Muscle layer of duodenum (tissue), 2 donors: Measurements from ENCODE around the gene B4GAT1.

Source experiments
- H3K27ac ChIP-seq: one replicate; pipeline ENCODE4 v1.7.0; 2013; ENCODE audit warnings: mild to moderate bottlenecking, low read length
- H3K27me3 ChIP-seq: one replicate; pipeline ENCODE4 v1.7.0; 2013; ENCODE audit warnings: low read depth, mild to moderate bottlenecking, control low read depth, low read length
- H3K36me3 ChIP-seq, 2 donors: one replicate each; pipeline ENCODE4 v1.7.0; 2013; ENCODE audit warnings: low read length in 2 of 2, control low read depth in 1 of 2, mild to moderate bottlenecking in 1 of 2; ENCODE audit not compliant: insufficient read depth in 2 of 2, control insufficient read depth in 1 of 2
- H3K4me1 ChIP-seq, 2 donors: one replicate each; pipeline ENCODE4 v1.7.0; 2013; ENCODE audit warnings: low read length in 2 of 2, mild to moderate bottlenecking in 2 of 2, control low read depth in 1 of 2, moderate library complexity in 1 of 2; ENCODE audit not compliant: insufficient read depth in 2 of 2, control insufficient read depth in 1 of 2
- H3K4me3 ChIP-seq, 2 donors: one replicate each; pipeline ENCODE4 v1.7.0; 2013; ENCODE audit warnings: low read length in 2 of 2, low read depth in 1 of 2, mild to moderate bottlenecking in 1 of 2
- H3K9me3 ChIP-seq, 2 donors: one replicate each; pipeline ENCODE4 v1.7.0; 2013; ENCODE audit warnings: low read length in 2 of 2, control low read depth in 1 of 2, mild to moderate bottlenecking in 1 of 2; ENCODE audit not compliant: control insufficient read depth in 1 of 2
- donor health status: healthy.

Gene B4GAT1

GRCh38 chr11:66333220-66333877 is 14.1 kb downstream of the B4GAT1 start:
- Histone ChIP-seq H3K27me3 (no peaks in the 10 kb centered on the region), H3K4me1 (peaks cover 10 to 26% of the 10 kb centered on the region in 2 donors), H3K4me3 (no peak overlapping the region), H3K9me3 (no peaks in the 10 kb centered on the region), H3K27ac (no peak overlapping the region), H3K36me3 (peaks cover 5 to 27% of the 10 kb centered on the region in 2 donors)

- Histone ChIP-seq H3K27me3 (no peaks in the 10 kb centered on the region), H3K27ac (no peak overlapping the region), H3K4me3 (no peak overlapping the region), H3K36me3 (peaks cover 5 to 24% of the 10 kb centered on the region in 2 donors), H3K9me3 (no peaks in the 10 kb centered on the region), H3K4me1 (peaks cover 15 to 33% of the 10 kb centered on the region in 2 donors)
Observed at GRCh38 chr11:66332371-66333219, 14.8 kb downstream of the B4GAT1 start.

- peaks cover 13 to 34% of the 10 kb centered on the region in 2 donors for H3K4me1 ChIP-seq
- peaks cover 5 to 18% of the 10 kb centered on the region in 2 donors for H3K36me3 ChIP-seq
- no peaks in the 10 kb centered on the region for H3K9me3 ChIP-seq
- H3K27me3 ChIP-seq, result no peaks in the 10 kb centered on the region
- no peak overlapping the region for H3K4me3 ChIP-seq
- no peak overlapping the region for H3K27ac ChIP-seq
Observed at GRCh38 chr11:66331542-66332370, 15.7 kb downstream of the B4GAT1 start.

GRCh38 chr11:66330931-66331330 is 16.5 kb downstream of the B4GAT1 start:
- H3K9me3 ChIP-seq, result no peaks in the 10 kb centered on the region
- no peaks in the 10 kb centered on the region for H3K27me3 ChIP-seq
- no peak overlapping the region for H3K4me3 ChIP-seq
- peaks cover 5 to 18% of the 10 kb centered on the region in 2 donors for H3K36me3 ChIP-seq
- H3K27ac ChIP-seq, result no peak overlapping the region
- peaks cover 9 to 31% of the 10 kb centered on the region in 2 donors for H3K4me1 ChIP-seq

- H3K4me1 ChIP-seq, result peaks cover 11 to 23% of the 10 kb centered on the region in 2 donors
- no peaks in the 10 kb centered on the region for H3K9me3 ChIP-seq
- no peaks in the 10 kb centered on the region for H3K27me3 ChIP-seq
- H3K4me3 ChIP-seq, result no peak overlapping the region
- no peak overlapping the region for H3K27ac ChIP-seq
- peaks cover 5 to 18% of the 10 kb centered on the region in 2 donors for H3K36me3 ChIP-seq
Observed at GRCh38 chr11:66329165-66329673, 18.2 kb downstream of the B4GAT1 start.

- H3K27ac ChIP-seq, result no peak overlapping the region
- H3K4me1 ChIP-seq, result peaks cover 11 to 23% of the 10 kb centered on the region in 2 donors
- no peaks in the 10 kb centered on the region for H3K9me3 ChIP-seq
- peak overlapping the region in 1 of 2 donors; percentile 21 for H3K4me3 ChIP-seq
- peaks cover 5 to 13% of the 10 kb centered on the region in 2 donors for H3K36me3 ChIP-seq
- H3K27me3 ChIP-seq, result no peaks in the 10 kb centered on the region
Observed at GRCh38 chr11:66328302-66329144, 18.9 kb downstream of the B4GAT1 start.

GRCh38 chr11:66328031-66328301 is 19.5 kb downstream of the B4GAT1 start:
- H3K36me3 ChIP-seq, result peaks cover 5 to 8% of the 10 kb centered on the region in 2 donors
- H3K27ac ChIP-seq, result no peak overlapping the region
- H3K27me3 ChIP-seq, result no peaks in the 10 kb centered on the region
- H3K4me3 ChIP-seq, result no peak overlapping the region
- H3K9me3 ChIP-seq, result no peaks in the 10 kb centered on the region
- H3K4me1 ChIP-seq, result peaks cover 11 to 23% of the 10 kb centered on the region in 2 donors

- Histone ChIP-seq H3K9me3 (no peaks in the 10 kb centered on the region), H3K36me3 (peaks cover under 1 to 4% of the 10 kb centered on the region in 2 donors), H3K27ac (peak overlapping the region; percentile 60), H3K4me1 (peaks cover 11 to 23% of the 10 kb centered on the region in 2 donors), H3K4me3 (no peak overlapping the region), H3K27me3 (no peaks in the 10 kb centered on the region)
Observed at GRCh38 chr11:66327171-66328030, 20.0 kb downstream of the B4GAT1 start.

- Histone ChIP-seq H3K27ac (no peak overlapping the region), H3K27me3 (no peaks in the 10 kb centered on the region), H3K9me3 (no peaks in the 10 kb centered on the region), H3K4me3 (no peak overlapping the region), H3K36me3 (no peaks in the 10 kb centered on the region), H3K4me1 (peaks cover 11 to 26% of the 10 kb centered on the region in 2 donors)
Observed at GRCh38 chr11:66326261-66327111, 20.9 kb downstream of the B4GAT1 start.
